ENCODE measurements around the gene OAS1.

The OAS1 gene

GRCh38 chr12:112894128-112894527 is 12.6 kb upstream of the OAS1 start:
- Histone ChIP-seq H3F3A (ENCODE audit: control insufficient read depth, insufficient read depth) (no peaks in the 10 kb centered on the region), H3K9me3 (ENCODE audit: control insufficient read depth, insufficient read depth, low read length) (no peaks in the 10 kb centered on the region), H4K20me1 (ENCODE audit: control insufficient read depth, insufficient read depth, low read depth, low read length) (no peaks in the 10 kb centered on the region), H3K4me1 (ENCODE audit: control insufficient read depth, low read length) (no peaks in the 10 kb centered on the region), H3K9me2 (replicated peaks; ENCODE audit: control insufficient read depth, low read length) (no peaks in the 10 kb centered on the region), H3K36me3 (ENCODE audit: control insufficient read depth, low read length) (no peaks in the 10 kb centered on the region), H3K27ac (ENCODE audit: low read depth, low read length) (no peak overlapping the region), H3K79me2 (ENCODE audit: control insufficient read depth, low read length) (no peaks in the 10 kb centered on the region), H3K27me3 (ENCODE audit: control insufficient read depth, low read length) (peaks cover 27% of the 10 kb centered on the region; the same call in 1 of the 2 replicates), H3K4me2 (ENCODE audit: low read length) (no peak overlapping the region), H3K4me3 (ENCODE audit: low read length) (no peak overlapping the region)
- TF ChIP-seq CTCF (IDR thresholded peaks at IDR 0.05; ENCODE audit: low read depth, low read length, poor library complexity, severe bottlenecking) (no peak), EZH2phosphoT487 (IDR thresholded peaks at IDR 0.05; ENCODE audit: borderline replicate concordance, low read length) (no peak)

- H3K9me3 ChIP-seq (ENCODE audit: control insufficient read depth, insufficient read depth, low read length), result no peaks in the 10 kb centered on the region
- H4K20me1 ChIP-seq (ENCODE audit: control insufficient read depth, insufficient read depth, low read depth, low read length), result no peaks in the 10 kb centered on the region
- no peaks in the 10 kb centered on the region for H3K79me2 ChIP-seq (ENCODE audit: control insufficient read depth, low read length)
- H3F3A ChIP-seq (ENCODE audit: control insufficient read depth, insufficient read depth), result peaks cover 6% of the 10 kb centered on the region
- H3K36me3 ChIP-seq (ENCODE audit: control insufficient read depth, low read length), result no peaks in the 10 kb centered on the region
- no peaks in the 10 kb centered on the region for H3K9me2 ChIP-seq (replicated peaks; ENCODE audit: control insufficient read depth, low read length)
- H3K27ac ChIP-seq (ENCODE audit: low read depth, low read length), result no peak overlapping the region
- H3K4me2 ChIP-seq (ENCODE audit: low read length), result no peak overlapping the region
- peaks cover 27% of the 10 kb centered on the region for H3K4me1 ChIP-seq (ENCODE audit: control insufficient read depth, low read length)
- H3K4me3 ChIP-seq (ENCODE audit: low read length), result no peak overlapping the region
- TF ChIP-seq CTCF (IDR thresholded peaks at IDR 0.05; ENCODE audit: low read depth, low read length, poor library complexity, severe bottlenecking) (no peak), EZH2phosphoT487 (IDR thresholded peaks at IDR 0.05; ENCODE audit: borderline replicate concordance, low read length) (no peak)
- peaks cover 20% of the 10 kb centered on the region; the same call in 1 of the 2 replicates for H3K27me3 ChIP-seq (ENCODE audit: control insufficient read depth, low read length)
Observed at GRCh38 chr12:112898380-112898779, 8.4 kb upstream of the OAS1 start.

- H3K27me3 ChIP-seq (ENCODE audit: control insufficient read depth, low read length), result peaks cover 20% of the 10 kb centered on the region; the same call in 1 of the 2 replicates
- peaks cover 48% of the 10 kb centered on the region for H3K4me1 ChIP-seq (ENCODE audit: control insufficient read depth, low read length)
- H3K4me2 ChIP-seq (ENCODE audit: low read length), result no peak overlapping the region
- no peak overlapping the region for H3K27ac ChIP-seq (ENCODE audit: low read depth, low read length)
- no peak for TF ChIP-seq EZH2phosphoT487 (IDR thresholded peaks at IDR 0.05; ENCODE audit: borderline replicate concordance, low read length)
- peak; percentile 76 for TF ChIP-seq CTCF (IDR thresholded peaks at IDR 0.05; ENCODE audit: low read depth, low read length, poor library complexity, severe bottlenecking)
- no peaks in the 10 kb centered on the region for H3K9me3 ChIP-seq (ENCODE audit: control insufficient read depth, insufficient read depth, low read length)
- H3K79me2 ChIP-seq (ENCODE audit: control insufficient read depth, low read length), result no peaks in the 10 kb centered on the region
- no peaks in the 10 kb centered on the region for H4K20me1 ChIP-seq (ENCODE audit: control insufficient read depth, insufficient read depth, low read depth, low read length)
- H3K9me2 ChIP-seq (replicated peaks; ENCODE audit: control insufficient read depth, low read length), result no peaks in the 10 kb centered on the region
- no peaks in the 10 kb centered on the region for H3K36me3 ChIP-seq (ENCODE audit: control insufficient read depth, low read length)
- peaks cover 11% of the 10 kb centered on the region for H3F3A ChIP-seq (ENCODE audit: control insufficient read depth, insufficient read depth)
- H3K4me3 ChIP-seq (ENCODE audit: low read length), result no peak overlapping the region
Observed at GRCh38 chr12:112900298-112901145, 6.2 kb upstream of the OAS1 start.

Data from DOHH2 (cell line).